SKM-1 (cell line): Measurements from ENCODE around the gene VEGFD.

ENCODE experiments used
- DNase-seq: peaks from one replicate; lab custom pipeline; 2025; ENCODE audit not compliant: unreplicated experiment; lab: John Stamatoyannopoulos, UW

Gene VEGFD

DNA sequence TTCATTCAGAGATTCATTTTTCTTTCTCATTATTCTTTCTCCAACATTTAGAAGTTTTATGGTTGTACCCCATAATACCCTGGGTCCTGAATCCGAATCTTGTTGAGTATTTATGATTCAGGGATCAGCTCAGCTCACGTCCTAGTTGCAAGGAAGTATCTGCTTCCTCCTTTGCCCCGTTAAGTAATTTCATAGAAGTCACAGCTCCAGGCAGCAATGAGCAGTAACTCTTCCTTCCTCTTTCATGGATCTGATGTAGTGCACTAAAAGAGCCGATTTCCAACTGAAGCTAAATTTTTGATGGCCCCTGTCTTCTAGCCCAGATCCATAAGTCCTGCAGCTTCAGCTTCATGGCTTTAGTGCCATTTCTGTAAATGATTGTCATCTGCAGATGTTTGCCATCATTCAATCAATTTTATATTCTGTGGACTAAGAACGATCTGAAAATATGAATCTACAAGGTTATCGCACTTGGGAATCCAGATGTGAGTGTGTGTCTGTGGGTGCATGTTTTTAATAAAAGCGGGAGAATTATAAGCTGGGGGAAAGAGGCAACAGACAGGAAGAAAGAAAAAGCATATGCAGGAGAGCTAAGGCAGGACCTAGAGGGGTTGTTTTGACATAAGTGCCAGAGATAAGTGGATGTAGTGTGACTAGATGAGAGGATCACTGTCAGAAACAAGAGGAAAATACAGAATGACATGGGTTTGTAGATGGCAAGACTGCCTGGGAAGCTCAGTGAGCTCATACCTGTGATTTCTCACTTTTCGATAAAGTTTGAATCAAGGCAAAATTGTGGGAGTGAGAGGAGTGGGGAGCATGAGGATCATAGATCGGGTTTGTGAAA lies 17.5 kb downstream of the VEGFD start:
- DNase-seq, result peak; percentile 59

DNA sequence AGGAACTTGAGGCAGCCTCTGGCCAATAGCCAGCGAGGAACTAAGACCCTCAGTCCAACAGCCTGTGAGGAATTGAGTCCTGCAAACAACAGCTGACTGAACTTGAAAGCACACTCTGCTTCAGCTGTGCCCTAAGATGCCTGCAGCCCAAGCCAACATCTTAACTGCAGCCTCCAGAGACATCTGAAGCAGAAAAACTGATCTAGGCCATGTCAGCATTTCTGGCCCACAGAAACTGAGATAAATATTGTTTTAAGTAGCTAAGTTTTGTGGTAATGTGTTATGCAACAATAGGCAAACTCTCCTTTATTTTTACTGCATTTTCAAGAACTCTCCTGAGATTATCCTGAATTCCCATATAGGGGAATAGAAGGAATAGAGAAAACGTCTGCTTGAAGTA lies 24.5 kb downstream of the VEGFD start:
- no peak for DNase-seq

- DNase-seq, result no peak
Observed at GRCh38 chrX:15358533-15358932, 25.7 kb downstream of the VEGFD start.

GRCh38 chrX:15356444-15356843 lies 27.8 kb downstream of the VEGFD start:
- DNase-seq, result no peak

- DNase-seq, result no peak
Observed at GRCh38 chrX:15350329-15350996, 33.8 kb downstream of the VEGFD start.

GRCh38 chrX:15349046-15349445 lies 35.2 kb downstream of the VEGFD start:
- DNase-seq, result no peak

- no peak for DNase-seq
Observed at GRCh38 chrX:15345976-15346375, 38.2 kb downstream of the VEGFD start.

DNA sequence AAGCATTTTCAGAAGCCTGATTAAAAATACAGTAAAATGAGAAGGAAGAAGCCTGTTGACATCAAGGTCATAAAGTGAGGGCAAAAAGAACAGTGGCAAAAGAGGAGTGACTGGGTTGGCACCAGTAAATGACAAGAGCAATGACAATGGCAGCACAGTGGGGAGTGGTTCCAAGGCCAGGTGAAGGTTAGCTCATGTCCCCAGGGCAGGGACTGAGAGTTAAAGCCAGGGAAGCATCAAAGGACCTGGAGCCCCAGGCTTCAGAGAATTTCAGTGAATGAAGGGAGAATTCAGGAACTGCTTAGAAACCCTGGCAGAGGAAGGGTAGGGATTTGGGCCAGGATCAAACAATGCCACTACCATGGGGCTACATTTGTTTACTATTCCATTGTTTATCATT lies 40.1 kb downstream of the VEGFD start:
- DNase-seq, result no peak

GRCh38 chrX:15343075-15343476 lies 41.1 kb downstream of the VEGFD start:
- no peak for DNase-seq

GRCh38 chrX:15340867-15341266 lies 43.3 kb downstream of the VEGFD start:
- DNase-seq, result no peak

DNA sequence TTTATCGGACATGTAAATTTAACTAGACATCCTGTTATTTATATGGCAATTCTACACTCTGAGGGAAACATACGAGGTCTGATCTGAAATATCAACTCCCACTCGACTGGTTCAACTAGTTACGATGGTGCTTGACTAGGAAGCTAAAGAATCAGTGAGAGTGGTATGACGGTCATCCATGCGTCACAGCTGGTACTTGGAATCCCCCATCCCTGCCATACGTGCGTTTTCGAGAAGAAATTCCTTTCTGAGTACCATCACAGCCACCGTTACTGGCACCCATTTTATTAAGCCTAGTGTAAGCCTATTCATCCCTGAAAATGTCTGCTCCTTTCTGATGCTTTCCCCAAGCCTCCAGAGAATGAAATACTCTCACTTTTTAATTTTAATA lies 48.2 kb downstream of the VEGFD start:
- DNase-seq, result no peak

GRCh38 chrX:15335135-15336022 lies 48.8 kb downstream of the VEGFD start, which contains the start of gene PIGA:
Gene PIGA, minus strand, starts transcription at chrX:15335523. Its CDS starts 3,593 bp downstream, at chrX:15331930.
- DNase-seq, result peak; percentile 63

DNA sequence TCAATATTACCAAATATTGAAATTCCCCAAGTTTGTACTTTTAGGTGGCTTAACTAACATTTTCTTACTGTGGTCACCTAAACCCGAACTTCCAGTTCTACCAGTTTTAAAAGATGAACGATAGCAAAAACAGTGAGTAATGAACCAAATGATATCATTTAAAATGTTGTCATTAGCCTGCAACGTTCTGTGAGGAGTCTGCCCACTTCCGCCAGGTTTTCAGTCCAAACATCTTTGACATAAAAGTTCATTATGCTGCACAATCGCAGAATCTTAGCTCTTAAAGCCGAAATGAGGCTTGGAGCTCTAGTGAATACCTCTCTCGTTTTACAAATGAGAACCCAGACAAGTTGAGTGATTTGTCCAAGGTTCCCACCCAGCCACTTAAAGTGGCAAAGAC lies 49.7 kb downstream of the VEGFD start:
- no peak for DNase-seq

- no peak for DNase-seq
Observed at GRCh38 chrX:15328821-15329220, 55.4 kb downstream of the VEGFD start.

GRCh38 chrX:15328131-15328530 lies 56.1 kb downstream of the VEGFD start:
- DNase-seq, result no peak

- no peak for DNase-seq
Observed at GRCh38 chrX:15322472-15322871, 61.7 kb downstream of the VEGFD start.

DNA sequence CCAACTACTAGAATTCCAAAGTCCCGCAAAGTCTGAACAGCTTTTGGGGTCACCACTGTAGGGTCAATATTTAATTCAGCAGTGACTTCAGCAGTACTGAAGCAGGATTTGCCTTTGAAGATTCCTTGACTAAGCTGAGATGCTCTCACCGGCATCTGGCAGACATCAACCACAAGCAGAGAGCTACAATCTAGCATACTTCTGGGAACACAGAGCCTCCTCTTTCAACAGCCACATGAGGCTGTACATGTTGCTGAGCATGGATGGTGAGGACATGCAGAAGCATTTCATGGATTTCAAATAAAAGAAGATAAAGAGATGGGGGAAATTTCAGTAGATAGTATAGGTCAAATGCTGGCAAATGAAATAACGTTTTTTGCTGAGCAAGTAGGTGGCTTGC lies 62.1 kb downstream of the VEGFD start:
- DNase-seq, result no peak

GRCh38 chrX:15321447-15321846 lies 62.8 kb downstream of the VEGFD start:
- peak; percentile 19 for DNase-seq

DNA sequence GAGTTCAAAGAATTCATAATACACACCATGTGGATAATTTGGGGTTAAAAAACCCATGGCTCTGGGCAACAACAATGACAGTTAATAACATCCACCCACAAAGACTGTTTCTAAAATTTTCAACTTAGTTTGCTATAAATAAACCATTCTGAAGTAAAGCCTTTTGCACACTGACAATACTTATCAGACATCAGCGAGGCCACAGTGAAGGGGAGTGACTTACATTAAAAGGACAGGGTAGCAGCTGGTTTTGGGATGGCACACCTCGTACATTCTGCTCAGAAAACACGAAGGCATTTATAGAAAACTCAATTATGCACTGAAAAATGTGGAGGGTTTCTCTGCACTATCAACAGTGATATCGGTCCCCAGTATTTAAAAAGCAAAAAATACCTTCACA lies 63.9 kb downstream of the VEGFD start:
- no peak for DNase-seq

DNA sequence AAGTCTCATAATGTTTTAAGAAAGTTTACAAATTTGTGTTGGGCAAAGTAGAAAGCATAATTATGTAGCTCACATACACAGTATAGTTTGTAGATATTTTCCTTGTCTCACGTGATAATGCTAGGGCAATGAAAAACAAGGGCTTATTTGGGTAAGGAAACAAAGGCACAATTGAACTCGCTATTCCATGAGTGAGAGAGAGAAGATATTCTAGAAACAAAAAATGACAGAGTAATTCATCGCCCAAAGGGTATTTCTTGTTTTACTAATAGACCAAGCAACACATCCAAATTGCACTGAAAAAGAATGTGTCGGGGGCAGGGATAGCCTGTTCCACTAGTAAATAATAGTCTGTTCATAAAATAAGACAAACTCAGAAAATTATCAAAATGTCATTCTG lies 65.1 kb downstream of the VEGFD start:
- DNase-seq, result no peak

DNA sequence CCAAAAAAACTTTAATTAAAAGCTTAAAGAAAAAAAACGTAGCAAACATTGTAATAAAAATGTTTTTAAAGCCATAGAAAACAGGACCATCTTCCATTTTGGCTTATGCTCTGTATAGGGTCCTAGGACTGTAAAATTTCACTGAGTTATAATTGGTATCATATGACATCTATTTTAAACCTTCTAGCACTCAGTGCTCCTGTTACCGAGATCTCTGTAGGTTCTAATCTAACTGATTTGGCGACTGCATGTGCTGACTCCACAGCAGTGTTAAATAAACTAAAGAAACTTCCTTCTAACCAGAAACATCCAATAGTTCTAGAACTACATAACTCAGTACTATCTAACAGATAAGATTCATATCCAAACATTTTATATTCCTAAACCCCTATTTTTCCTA lies 68.7 kb downstream of the VEGFD start, which contains the start of gene ASB11:
TSS of gene ASB11 (minus strand) at position 132 of the 400 bp plus-strand sequence. CDS start at position 97, 35 bp downstream.
- DNase-seq, result no peak
